GM04504 (cell line): ENCODE results near the gene TMEFF1.
"Not testable (repeated sequence)": the region's sequence is repeated elsewhere in the genome, so short reads cannot be mapped to it uniquely, and the experiment has no call there.

Source experiments
- DNase-seq: peaks from one replicate; pipeline ENCODE4 v3.0.0-alpha.2; 2012; ENCODE audit warnings: low read depth

The TMEFF1 gene

DNA sequence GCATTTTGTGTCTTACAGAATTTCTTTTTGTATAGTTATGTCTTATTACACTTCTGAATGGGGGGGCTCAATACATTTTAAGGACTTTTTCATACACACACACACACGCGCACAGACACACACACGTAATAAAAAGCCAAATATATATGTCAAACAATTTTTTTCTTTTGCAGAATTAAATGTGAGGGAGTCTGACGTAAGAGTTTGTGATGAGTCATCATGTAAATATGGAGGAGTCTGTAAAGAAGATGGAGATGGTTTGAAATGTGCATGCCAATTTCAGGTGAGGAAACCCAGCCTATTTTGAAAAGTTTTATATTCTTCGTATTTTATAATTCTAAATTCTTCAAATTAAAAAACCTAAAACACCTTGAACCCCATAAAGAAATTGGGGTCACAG, 25.6 kb downstream of the TMEFF1 start:
- DNase-seq: no peak

DNA sequence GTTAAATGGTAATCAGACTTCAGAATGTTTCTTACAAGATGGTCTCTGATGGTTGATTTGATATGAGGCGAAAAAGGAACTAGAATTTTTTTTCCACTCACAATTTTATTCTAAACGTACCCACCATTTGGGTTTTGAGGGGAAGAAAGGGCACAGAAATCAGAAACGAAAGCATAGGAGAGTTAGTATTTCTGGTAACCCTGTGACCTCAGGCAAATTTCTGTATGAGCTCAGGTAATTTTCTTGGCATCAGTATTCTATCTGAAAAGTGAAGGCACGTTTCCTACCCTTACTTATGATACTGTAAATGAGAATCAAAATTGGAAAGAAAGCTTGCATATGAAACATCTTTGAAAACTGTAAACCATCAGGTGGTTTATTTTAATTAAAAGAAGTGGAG, 26.5 kb downstream of the TMEFF1 start:
- no peak for DNase-seq

DNA sequence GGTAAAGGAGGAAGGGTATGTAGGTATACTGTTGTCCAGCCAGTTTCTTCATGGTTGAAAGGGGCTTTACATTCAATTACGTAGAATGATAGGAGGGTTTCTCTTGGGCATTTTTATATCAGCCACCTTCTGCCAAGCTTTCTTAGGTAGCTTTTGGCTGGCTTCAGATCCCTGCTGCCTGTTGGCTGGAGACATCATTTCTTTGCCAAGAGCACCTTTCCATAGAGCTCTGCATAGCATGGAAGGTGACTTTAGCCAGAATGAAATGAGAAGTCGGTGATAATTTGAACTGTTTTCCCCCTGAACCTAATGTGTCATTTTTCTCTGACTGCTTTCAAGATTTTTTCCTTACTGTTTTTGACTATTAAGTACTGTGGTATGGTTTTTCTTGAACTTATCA, 26.9 kb downstream of the TMEFF1 start:
- no peak for DNase-seq

DNA sequence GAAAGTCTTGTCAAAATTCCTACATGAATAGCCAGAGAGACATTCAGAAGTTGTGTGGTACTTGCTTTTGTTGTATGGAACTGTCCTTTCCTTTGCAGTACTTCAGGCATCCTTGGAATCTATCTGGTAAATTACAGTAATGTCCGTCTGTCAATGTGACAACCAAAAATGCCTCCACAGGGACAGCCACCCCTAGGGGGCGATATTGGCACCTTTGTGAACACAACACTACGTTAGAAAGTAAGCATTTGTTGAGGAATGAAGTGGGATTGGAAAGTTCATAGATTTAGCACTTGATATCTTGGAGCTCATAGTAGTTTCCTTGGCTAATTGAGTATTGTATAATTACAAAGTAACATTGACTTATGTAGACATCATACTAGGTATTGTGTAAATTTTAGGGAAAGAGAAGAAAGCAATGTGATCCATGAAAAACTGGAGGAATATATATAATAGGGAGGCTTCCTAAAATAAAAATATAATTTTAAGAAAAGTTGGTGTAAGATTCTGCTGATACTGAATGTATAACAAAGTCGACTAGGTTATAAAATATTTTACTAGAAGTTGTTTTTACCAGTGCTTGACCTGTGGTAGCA, 32.7 kb downstream of the TMEFF1 start:
- DNase-seq: peak; percentile 17

DNA sequence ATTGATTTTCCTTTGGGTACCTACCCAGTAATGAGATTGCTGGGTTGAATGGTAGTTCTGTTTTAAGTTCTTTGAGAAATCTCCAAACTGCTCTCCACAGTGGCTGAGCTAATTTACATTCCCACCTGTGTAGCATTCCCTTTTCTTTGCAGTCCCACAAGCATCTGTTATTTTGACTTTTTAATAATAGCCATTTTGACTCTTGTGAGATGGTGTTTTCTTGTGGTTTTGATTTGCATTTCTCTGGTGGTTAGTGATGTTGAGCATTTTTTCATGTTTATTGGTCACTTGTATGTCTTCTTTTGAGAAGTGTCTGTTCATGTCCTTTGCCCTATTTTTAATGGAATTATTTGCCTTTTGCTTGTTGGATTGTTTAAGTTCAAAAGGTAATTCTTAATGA, 34.4 kb downstream of the TMEFF1 start:
- DNase-seq: not testable (repeated sequence)

DNA sequence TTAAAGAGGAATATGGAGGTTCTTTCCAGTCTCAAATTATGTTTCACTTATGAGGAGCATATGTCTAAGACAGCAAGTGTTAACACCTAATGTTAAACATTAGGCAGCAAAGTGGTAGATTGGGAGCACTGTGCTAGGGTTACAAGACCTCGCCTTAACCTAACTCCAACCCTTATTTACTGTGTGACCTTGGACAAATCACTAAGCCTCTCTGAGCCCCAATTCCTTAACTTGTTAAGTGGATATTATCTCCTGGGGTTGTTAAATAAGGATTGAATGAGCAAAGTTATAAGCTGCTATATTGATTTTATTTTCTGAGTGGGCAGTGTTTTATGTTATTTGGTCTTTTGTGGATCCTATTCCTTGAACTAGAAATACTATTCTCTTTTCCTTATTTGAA, 38.3 kb downstream of the TMEFF1 start:
- DNase-seq: no peak

DNA sequence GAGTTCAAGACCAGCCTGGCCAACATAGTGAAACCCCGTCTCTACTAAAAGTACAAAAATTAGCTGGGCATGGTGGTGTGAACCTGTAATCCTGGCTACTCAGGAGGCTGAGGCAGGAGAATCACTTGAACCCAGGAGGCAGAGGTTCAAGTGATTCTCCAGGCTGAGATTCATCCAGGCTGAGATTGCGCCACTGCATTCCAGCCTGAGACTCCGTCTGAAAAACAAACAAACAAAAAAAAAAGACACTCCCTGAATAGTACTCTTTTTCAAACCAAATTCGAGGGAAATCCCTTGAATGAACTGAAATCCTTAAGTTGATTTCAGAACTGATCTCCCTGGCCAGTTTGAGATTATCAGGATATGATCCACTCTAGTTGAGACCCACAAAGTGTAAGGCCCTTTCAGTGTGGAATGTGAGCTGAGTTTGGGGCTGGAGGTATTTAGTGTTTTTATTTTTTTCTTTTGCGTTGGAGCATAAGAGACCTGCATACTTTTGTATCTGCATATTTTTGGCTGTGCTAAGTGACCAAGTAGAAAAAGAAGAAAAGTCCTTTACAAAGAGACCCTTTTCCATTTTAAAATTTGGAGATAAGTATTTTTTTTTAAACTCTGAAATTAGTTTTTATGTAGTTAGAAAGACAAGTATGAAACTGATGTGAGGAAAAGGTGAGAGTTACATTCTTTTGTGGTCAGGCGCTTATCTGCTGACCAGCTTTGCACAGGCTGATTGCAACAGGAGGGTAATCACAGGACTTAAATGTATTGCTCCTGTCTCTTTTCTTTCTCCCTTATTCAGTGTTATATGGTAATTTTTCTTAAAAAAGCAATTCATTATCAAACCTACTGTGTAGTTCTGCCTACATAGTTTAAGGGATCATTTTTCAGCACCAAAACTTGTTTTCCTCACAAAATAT, 42.9 kb downstream of the TMEFF1 start:
- no peak for DNase-seq

DNA sequence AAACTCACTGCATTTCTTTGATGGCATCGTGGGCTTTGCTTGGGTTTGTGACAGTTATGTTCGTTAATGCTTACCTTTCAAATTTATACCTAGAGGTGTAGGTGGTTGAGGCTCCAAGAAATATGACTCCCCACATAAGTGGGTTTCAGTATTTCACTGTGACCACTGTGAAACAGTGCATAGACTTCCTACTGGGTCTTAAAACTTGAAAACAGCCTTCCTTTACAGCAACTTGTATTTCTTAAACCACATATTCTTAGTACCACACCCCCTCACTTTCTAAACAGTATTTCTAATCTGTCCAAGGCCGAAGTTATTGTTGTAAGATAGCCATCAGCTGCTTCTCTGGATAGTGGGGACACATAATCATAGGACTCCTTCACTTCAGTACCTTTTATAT, 48.3 kb downstream of the TMEFF1 start:
- DNase-seq: no peak

DNA sequence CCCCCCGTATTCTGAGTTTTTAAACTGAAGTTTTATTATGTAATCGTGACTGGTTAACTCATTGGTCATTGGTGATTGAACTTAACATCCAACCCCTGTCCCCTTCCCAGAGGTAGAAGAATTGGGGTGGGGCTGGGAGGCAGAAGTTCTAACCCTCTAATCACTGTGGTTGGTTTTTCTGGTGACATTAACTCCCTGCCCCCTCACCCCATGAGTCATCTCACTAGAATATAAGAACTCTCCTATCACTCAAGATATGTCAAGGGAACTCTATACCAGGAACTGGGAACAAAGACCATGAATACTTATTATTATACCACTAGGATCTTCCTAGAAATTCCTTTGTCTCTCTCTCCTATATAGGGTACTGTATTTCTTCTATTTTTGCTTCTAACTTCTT, 52.6 kb downstream of the TMEFF1 start:
- no peak for DNase-seq

DNA sequence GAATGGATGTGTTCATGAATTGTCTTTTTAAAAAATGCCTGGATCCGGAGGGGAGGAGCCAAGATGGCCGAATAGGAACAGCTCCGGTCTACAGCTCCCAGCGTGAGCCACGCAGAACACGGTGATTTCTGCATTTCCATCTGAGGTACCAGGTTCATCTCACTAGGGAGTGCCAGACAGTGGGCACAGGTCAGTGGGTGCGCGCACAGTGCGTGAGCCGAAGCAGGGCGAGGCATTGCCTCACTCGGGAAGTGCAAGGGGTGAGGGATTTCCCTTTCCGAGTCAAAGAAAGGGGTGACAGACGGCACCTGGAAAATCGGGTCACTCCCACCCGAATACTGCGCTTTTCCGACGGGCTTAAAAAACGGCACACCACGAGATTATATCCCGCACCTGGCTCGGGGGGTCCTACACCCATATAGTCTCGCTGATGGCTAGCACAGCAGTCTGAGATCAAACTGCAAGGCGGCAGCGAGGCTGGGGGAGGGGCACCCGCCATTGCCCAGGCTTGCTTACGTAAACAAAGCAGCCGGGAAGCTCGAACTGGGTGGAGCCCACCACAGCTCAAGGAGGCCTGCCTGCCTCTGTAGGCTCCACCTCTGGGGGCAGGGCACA, 54.3 kb downstream of the TMEFF1 start:
- DNase-seq: not testable (repeated sequence)

DNA sequence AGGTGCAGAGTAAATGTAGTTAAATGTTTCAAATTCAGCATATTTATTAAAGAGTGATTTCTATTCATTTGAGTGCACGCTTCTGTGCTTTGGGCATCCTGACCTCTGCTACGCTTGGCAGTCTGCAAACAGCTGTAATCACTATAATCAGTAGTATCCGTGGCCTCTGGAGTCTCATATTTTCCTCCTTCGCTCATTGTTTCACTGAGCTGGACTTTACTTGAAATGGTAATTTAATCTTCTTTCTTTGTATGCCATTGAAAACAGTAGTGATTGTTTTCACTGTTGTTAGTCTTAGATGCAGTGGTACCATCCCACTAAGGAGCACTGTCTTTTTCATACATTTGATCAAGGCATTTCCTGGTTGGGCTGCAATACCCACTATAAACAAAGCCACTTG, 61.5 kb downstream of the TMEFF1 start:
- DNase-seq: no peak

DNA sequence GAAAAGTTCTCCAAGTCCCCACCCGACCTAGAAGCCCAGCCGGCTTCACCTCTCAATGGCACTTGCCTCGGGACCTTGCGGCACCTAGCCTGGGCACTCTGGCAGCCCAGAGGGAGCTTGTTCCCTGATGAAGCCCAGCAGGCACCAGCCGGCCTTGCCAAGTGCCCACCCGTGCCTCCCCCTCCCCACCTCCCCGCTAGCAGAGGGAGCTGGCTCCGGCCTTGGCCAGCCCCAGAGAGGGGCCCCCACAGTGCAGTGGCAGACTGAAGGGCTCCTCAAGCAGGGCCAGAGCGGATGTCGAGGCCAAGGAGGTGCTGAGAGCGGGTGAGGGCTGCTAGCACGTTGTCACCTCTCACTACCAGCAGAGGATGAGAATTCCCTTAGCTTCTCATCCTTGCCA, 67.4 kb downstream of the TMEFF1 start:
- no peak for DNase-seq

DNA sequence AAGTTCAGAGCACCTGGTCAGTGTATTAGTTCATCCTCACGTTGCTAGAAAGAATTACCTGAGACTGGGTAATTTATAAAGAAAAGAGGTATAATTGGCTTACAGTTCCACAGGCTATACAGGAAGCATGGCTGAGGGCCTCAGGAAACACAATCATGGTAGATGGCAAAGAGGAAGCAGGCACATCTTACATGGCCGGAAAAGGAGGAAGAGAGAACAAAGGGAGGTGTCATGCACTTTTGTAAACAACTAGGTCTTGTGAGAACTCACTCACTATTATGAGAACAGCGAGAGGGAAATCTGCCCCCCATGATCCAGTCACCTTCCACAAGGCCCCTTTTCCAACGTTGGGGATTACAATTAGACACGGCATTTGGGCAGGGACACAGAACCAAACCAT, 76.1 kb downstream of the TMEFF1 start:
- no peak for DNase-seq

DNA sequence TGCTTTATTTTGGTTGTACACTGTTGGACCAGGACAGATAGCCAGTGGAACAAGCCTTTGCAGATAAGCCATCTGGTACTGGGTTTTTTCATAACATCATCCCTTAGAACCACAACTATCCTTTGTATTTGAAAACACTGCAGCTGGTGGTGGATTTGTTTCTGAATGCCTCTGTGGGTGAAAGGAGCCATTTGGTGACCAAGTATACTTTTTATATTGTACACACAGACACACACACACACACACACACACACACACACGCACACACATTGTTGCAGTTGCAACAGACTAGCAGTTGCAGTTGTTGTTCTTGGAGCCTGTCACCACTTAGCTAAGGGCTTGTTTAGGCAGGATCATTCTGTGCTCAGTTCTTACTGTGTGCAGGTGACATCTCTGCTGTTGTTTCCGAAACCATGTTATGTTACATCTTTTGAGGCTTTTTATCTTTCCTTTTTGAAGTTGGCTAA, 82.0 kb downstream of the TMEFF1 start:
- DNase-seq: no peak

DNA sequence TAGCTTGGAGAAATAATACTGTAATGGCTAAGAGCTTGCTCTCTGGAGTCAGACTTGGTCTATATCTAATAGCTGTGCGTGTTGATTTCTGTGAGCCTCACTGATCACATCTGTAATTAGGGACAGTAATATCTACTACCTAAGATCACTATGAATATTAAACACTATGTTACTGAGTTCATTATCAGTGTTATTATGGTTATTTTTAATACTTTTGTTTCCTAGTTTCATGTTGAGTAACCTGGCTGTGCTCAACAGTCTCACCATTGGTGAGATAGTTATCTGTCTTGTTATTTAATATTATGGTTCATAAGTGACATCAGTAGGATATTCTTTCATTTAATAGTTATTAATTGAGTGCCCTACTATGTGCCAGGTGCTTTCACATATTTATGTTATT, 82.5 kb downstream of the TMEFF1 start:
- no peak for DNase-seq

DNA sequence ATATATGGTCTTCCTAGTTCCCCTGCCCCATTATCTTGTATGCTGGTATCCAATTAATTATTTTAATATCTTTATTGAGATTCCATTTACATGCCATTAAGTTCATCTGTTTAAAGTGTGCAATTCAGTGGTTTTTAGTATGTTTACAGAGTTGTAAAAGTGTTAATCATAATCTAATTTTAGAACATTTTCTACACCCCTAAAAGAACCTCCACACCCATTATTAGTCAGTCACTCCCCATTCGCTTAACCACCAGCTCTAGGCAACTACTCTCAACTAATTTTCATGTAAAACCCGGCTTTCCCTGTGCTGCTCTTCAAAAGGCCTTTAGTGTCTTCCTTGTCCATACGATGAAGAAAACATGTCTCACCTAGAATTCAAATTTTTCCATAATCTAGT, 84.1 kb downstream of the TMEFF1 start:
- no peak for DNase-seq

DNA sequence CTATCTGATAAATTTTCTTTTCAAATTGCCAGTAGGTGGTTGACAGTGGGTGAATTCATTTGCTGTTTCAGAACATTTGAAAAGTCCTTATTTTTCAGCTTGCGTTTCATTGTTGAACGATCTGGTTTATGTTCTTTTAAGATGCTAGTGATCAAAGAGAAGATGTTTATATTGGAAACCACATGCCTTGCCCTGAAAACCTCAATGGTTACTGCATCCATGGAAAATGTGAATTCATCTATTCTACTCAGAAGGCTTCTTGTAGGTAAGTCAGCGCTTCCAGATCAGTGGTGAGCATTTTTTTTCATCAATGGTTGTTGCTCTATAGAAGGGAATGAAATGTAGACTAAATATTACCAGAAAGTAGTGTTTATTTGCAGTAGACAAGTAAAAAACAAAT, 88.3 kb downstream of the TMEFF1 start:
- DNase-seq: no peak

DNA sequence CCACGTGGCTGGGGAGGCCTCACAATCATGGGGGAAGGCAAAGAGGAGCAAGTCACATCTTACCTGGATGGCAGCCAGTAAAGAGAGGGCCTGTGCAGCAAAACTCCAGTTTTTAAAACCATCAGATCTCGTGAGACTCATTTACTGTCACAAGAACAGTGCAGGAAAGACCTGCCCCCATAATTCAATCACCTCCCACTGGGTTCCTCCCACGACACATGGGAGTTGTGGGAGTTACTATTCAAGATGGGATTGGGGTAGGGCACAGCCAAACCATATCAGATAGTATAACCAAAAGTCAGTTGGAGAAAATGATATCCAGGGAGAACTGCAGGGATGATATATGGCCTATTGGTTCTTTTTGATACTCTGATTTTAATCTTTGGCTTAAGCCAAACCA, 94.9 kb downstream of the TMEFF1 start:
- DNase-seq: no peak

DNA sequence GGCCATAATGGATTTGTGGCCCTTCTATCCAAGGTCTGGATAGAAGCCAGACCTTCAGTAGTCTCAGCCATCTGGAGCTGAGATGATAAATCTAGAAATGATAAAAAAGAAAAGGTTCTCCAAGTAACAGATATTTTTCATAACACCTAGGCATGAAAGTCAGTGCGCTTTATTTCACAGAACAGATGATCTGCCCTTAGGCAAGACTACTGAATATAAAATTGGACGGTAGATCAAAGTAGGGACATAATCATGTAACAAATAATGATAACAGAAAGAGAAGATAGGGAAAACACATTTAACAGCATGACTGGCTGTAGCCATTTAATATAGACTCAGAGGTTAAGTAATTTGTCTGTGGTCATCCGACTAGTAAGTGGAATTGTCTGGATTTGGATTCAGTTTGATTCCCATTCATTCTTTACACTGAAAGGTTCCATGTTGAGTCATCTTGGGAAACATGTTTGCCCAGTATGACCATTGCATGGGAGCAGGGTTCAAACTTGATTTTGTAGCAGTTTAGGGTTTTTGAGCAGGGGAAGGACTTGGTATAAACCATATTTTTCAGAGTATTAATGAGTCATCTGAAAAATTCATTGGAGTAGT, 100.8 kb downstream of the TMEFF1 start:
- no peak for DNase-seq

DNA sequence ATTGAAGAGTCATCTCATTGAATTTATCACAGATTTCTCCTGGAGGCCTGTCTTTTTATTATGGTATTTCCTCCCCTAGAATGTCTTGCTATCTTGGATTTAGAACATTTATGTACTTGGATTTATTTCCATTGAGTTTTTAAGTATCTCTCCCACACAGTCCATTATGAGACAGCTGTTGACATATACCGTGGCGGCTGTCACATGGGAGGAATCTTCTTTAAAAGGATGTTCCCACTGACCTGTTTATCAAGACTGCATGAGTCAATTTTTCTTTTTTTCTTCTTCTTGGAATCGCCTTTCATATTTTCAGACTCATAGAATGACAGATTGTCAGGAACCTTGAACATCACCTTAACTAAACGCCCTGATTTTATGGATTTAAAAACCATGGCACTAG, 102.1 kb downstream of the TMEFF1 start:
- DNase-seq: no peak

DNA sequence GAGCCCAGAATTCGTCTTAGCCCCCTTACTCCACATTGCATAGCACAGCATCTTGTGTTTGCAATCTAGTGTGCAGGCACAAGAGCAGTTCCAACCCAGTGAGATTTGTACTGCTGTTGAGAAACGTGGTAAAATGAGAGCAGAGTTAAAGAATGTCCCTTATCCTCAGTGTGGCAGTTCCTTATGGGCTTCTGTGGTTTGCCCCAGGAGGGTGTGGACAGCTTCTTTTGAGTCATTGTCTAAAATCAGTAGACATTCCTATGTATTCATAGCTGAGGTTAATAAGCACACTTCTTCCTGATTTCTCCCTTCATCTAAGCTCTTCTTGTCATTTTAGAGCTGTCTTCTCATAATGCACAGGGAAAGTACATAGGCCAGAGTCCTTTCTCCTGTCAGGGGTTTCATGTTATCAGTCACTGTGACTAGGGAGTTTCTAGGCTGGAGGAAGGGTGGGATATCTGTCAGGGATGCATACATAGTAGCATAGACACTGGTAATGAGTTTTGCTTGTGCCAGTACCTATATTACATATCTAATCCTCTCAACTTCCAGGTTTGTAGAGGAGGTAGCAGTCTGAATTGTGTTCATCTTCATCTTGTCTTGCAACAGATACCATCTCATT, 102.9 kb downstream of the TMEFF1 start:
- DNase-seq: peak; percentile 36

DNA sequence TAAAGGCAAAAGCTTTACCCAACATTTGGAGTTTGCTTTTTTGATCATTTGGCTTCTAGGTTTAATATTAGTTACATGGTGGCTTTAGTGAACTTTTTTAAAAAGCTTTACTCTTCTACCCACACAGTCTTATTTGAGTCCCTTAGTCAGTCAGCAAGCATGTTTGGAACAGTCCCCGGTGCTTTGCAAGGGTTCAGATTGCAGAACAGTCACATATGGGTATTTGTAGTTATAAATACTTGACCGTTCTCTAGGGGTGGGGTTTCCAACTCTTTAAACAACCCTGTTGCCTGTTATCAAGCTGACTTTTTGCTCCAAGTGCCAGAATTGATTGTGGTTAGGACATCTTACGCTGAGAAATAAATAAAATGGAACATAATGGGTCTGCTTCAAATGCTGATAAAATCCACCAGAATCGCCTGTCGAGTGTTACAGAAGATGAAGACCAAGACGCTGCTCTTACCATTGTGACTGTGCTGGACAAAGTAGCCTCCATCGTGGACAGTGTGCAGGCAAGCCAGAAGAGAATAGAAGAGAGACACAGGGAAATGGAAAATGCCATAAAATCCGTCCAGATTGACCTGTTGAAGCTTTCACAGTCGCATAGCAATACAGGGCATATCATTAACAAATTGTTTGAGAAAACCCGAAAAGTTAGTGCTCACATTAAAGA, 105.0 kb downstream of the TMEFF1 start, which contains the start of gene CAVIN4:
TSS of gene CAVIN4 (plus strand) at position 304 of the 673 bp plus-strand sequence. CDS start at position 369, 65 bp downstream.
- DNase-seq: no peak
